Psoas muscle (tissue), 8 donors: Measurements from ENCODE around the gene ADAMTS2. TPM values are rescaled to one million over a fixed set of nuclear protein-coding genes. Genes with fewer than 3 reads are reported as not detected.

ENCODE experiments used
- ATAC-seq, 4 donors: fragments of 200-7000 bp; cut with Tn5 transposase; one replicate each; pipeline ENCODE4 v1.9.1; 2020; ENCODE audit warnings: moderate library complexity in 3 of 4, mild to moderate bottlenecking in 2 of 4
- DNase-seq, 2 donors: peaks; one replicate each; pipeline ENCODE4 v3.0.0-alpha.2; 2020
- H3K27ac ChIP-seq: fragments of 200-600 bp; one replicate; pipeline ENCODE4 v1.8.0; 2022
- H3K27me3 ChIP-seq, 3 donors: fragments of 200-600 bp in 1 of 3; one replicate each; pipeline versions ENCODE4 v1.6.1 to v1.8.0; 2013 to 2022; ENCODE audit warnings: low read length in 2 of 3, mild to moderate bottlenecking in 2 of 3, moderate library complexity in 1 of 3; ENCODE audit not compliant: insufficient read depth in 3 of 3
- H3K36me3 ChIP-seq, 2 donors: fragments of 200-600 bp in 1 of 2; one replicate each; pipeline versions ENCODE4 v1.6.1 to v1.8.0; 2013 to 2022; ENCODE audit warnings: low read depth in 1 of 2, mild to moderate bottlenecking in 1 of 2, moderate library complexity in 1 of 2; ENCODE audit not compliant: insufficient read depth in 1 of 2
- H3K4me1 ChIP-seq: fragments of 200-600 bp; one replicate; pipeline ENCODE4 v1.8.0; 2022
- H3K4me3 ChIP-seq: fragments of 200-600 bp; one replicate; pipeline ENCODE4 v1.8.0; 2022; ENCODE audit warnings: mild to moderate bottlenecking
- H3K9me3 ChIP-seq: fragments of 200-600 bp; one replicate; pipeline ENCODE4 v1.8.0; 2022
- CTCF ChIP-seq: fragments of 200-600 bp; IDR thresholded peaks from one replicate; pipeline ENCODE4 v1.8.0; 2022; ENCODE audit warnings: antibody characterized with exemption
- WGBS, 3 donors: extraction: QIAGEN DNeasy Blood & Tissue Kit; methylation state at CpG; one replicate each; pipeline versions ENCODE4 v1.1.6 to v1.1.7; 2013; 5-methylcytosine and 5-hydroxymethylcytosine counted together
- intact Hi-C, 2 donors: fragments of 100-400 bp; cut with DNase I; formaldehyde crosslinking; loops; one replicate each; pipeline versions ENCODE4 v1.11.0 to v1.14.2; 2022
- polyA plus RNA-seq, 3 donors: library from polyadenylated mRNA; stranded (reverse); fragments of 200-250 nt; gene quantifications; one replicate each; pipeline ENCODE4 v1.2.3, GENCODE V29; 2013
- total RNA-seq, 4 donors: library from RNA; stranded (reverse); fragmentation: NEBNext Ultra II Directional in 2 of 4; extraction: Animal tissue kit (Norgen Biotek cat#: 25700) in 2 of 4; gene quantifications; one replicate each; pipeline versions ENCODE4 v1.2.1 to v1.2.4, GENCODE V29; 2021 to 2023
- donor health status: healthy with polysubstance abuse.
- donor health status: DM: no; HTN: no; CAD: no; lungs with moderate emphysema.
- donor health status: Bipolar disorder and iron deficiency.
- donor health status: healthy.
- donor health status: DM: yes; HTN: yes; CAD: no.
- donor health status: DM: no; HTN: no; CAD: no.
- donor health status: DM: no; HTN: no; CAD: no.
- donor health status: DM: yes; HTN: yes; CAD: no.

The ADAMTS2 gene
- total and polyA plus RNA-seq, 7 donors: 0.83 to 3.7 (median 2.0) TPM

- H3K36me3 ChIP-seq: no peaks in the 10 kb centered on the region
- DNase-seq: no peak
- H3K4me1 ChIP-seq: no peaks in the 10 kb centered on the region
- WGBS, 3 donors: 74 to 83% (median 80%) methylated on average over 1 to 2 of the region's 2 CpGs
- H3K27ac ChIP-seq: no peak overlapping the region
- no peaks in the 10 kb centered on the region for H3K9me3 ChIP-seq
- no peaks in the 10 kb centered on the region for H3K27me3 ChIP-seq
- intact Hi-C loops: no loop called here
- no peak for ATAC-seq
- no peak overlapping the region for H3K4me3 ChIP-seq
- TF ChIP-seq CTCF: no peak
Observed at GRCh38 chr5:179375831-179376365, 30.6 kb upstream of the ADAMTS2 start.

GRCh38 chr5:179375236-179375685, 30.0 kb upstream of the ADAMTS2 start:
- Histone ChIP-seq H3K27ac (no peak overlapping the region), H3K36me3 (no peaks in the 10 kb centered on the region), H3K4me1 (no peaks in the 10 kb centered on the region), H3K27me3 (no peaks in the 10 kb centered on the region), H3K9me3 (no peaks in the 10 kb centered on the region), H3K4me3 (no peak overlapping the region)
- no peak for TF ChIP-seq CTCF
- intact Hi-C loops: no loop called here
- WGBS, 3 donors: 66 to 71% (median 71%) methylated on average over 3 of the region's 3 CpGs
- DNase-seq (no peak), ATAC-seq (no peak)

GRCh38 chr5:179374506-179375235, 29.4 kb upstream of the ADAMTS2 start:
- Histone ChIP-seq H3K4me1 (no peaks in the 10 kb centered on the region), H3K36me3 (no peaks in the 10 kb centered on the region), H3K27me3 (no peaks in the 10 kb centered on the region), H3K27ac (no peak overlapping the region), H3K4me3 (no peak overlapping the region), H3K9me3 (no peaks in the 10 kb centered on the region)
- TF ChIP-seq CTCF: no peak
- intact Hi-C loops: no loop called here
- no peak for DNase-seq
- 85 to 91% (median 88%) methylated on average over 31 of the region's 31 CpGs for WGBS, 3 donors
- no peak for ATAC-seq

- no peaks in the 10 kb centered on the region for H3K4me1 ChIP-seq
- no peaks in the 10 kb centered on the region for H3K9me3 ChIP-seq
- intact Hi-C loops: no loop called here
- no peaks in the 10 kb centered on the region for H3K36me3 ChIP-seq
- DNase-seq (no peak), ATAC-seq (no peak)
- no peak overlapping the region for H3K4me3 ChIP-seq
- no peak for TF ChIP-seq CTCF
- 83 to 85% (median 83%) methylated on average over 20 of the region's 20 CpGs for WGBS, 3 donors
- no peak overlapping the region for H3K27ac ChIP-seq
- no peaks in the 10 kb centered on the region for H3K27me3 ChIP-seq
Observed at GRCh38 chr5:179373961-179374505, 28.8 kb upstream of the ADAMTS2 start.
